HEK293 (cell line): ENCODE measurements around the gene CDC5L.
"Not testable (repeated sequence)": the region's sequence is repeated elsewhere in the genome, so short reads cannot be mapped to it uniquely, and the experiment has no call there.

Source experiments
- CTCF ChIA-PET: fragments of 350-600 bp; formaldehyde crosslinking; extraction: SDS; loops from one replicate; lab custom pipeline; 2021; ENCODE audit warnings: antibody characterized with exemption; lab: Yijun Ruan, JAX
- POLR2A ChIA-PET: fragments of 300-600 bp; formaldehyde crosslinking; extraction: SDS; loops from one replicate; lab custom pipeline; 2020; ENCODE audit warnings: antibody characterized with exemption, inconsistent platforms; lab: Yijun Ruan, JAX
- H3K27ac ChIP-seq: fragments of 200-500 bp; sonication (Bioruptor generic); 2 replicates; pipeline ENCODE4 v1.5.1; 2014; ENCODE audit warnings: low read depth, low read length, control low read depth, inconsistent platforms; ENCODE audit errors: extremely low read depth
- H3K36me3 ChIP-seq, 2 experiments: fragments of 200-500 bp in 1 of 2; sonication (Bioruptor generic) in 1 of 2; 1 replicate in 1 of 2; 2 replicates in 1 of 2; pipeline ENCODE4 v1.5.1; 2014 to 2017; ENCODE audit warnings: inconsistent platforms in 2 of 2, low read length in 2 of 2; ENCODE audit not compliant: control insufficient read depth in 2 of 2, insufficient read depth in 1 of 2
- H3K4me1 ChIP-seq: fragments of 200-500 bp; sonication (Bioruptor generic); 2 replicates; pipeline ENCODE4 v1.5.1; 2014; ENCODE audit warnings: mild to moderate bottlenecking, low read length, inconsistent platforms; ENCODE audit not compliant: control insufficient read depth, insufficient read depth
- H3K4me3 ChIP-seq: 2 replicates; pipeline ENCODE4 v1.5.1; 2011; ENCODE audit warnings: low read depth, mild to moderate bottlenecking, control low read depth, low read length, moderate library complexity
- H3K9me3 ChIP-seq: fragments of 200-500 bp; sonication (Bioruptor generic); 2 replicates; pipeline ENCODE4 v1.5.1; 2014; ENCODE audit warnings: low read depth, low read length, inconsistent platforms; ENCODE audit not compliant: control insufficient read depth, insufficient read depth
- FEZF1 ChIP-seq: fragments of 450-650 bp; formaldehyde crosslinking; IDR thresholded peaks from 2 replicates; pipeline ENCODE4 v1.5.1; 2016; ENCODE audit warnings: missing biosample characterization, missing genetic modification characterization
- KLF10 ChIP-seq: fragments of 450-650 bp; IDR thresholded peaks from 2 replicates; pipeline ENCODE4 v1.5.1; 2018; ENCODE audit warnings: missing biosample characterization, mild to moderate bottlenecking, missing genetic modification characterization
- ZBTB20 ChIP-seq: fragments of 450-650 bp; formaldehyde crosslinking; IDR thresholded peaks from 2 replicates; pipeline ENCODE4 v1.5.1; 2016; ENCODE audit warnings: missing biosample characterization, missing genetic modification characterization
- ZNF132 ChIP-seq: fragments of 450-650 bp; formaldehyde crosslinking; IDR thresholded peaks from 2 replicates; pipeline ENCODE4 v1.5.1; 2017; ENCODE audit warnings: missing biosample characterization, missing genetic modification characterization, borderline replicate concordance
- ZNF146 ChIP-seq: fragments of 450-650 bp; formaldehyde crosslinking; IDR thresholded peaks from 2 replicates; pipeline ENCODE4 v1.5.1; 2016; ENCODE audit warnings: missing biosample characterization, missing genetic modification characterization
- ZNF155 ChIP-seq: fragments of 450-650 bp; formaldehyde crosslinking; IDR thresholded peaks from 2 replicates; pipeline ENCODE4 v1.5.1; 2016; ENCODE audit warnings: missing biosample characterization, missing genetic modification characterization
- ZNF19 ChIP-seq: fragments of 450-650 bp; formaldehyde crosslinking; IDR thresholded peaks from 2 replicates; pipeline ENCODE4; 2016; ENCODE audit warnings: missing biosample characterization, missing genetic modification characterization, low read depth
- ZNF433 ChIP-seq: fragments of 450-650 bp; formaldehyde crosslinking; IDR thresholded peaks from 2 replicates; pipeline ENCODE4 v1.5.1; 2016; ENCODE audit warnings: missing biosample characterization, missing genetic modification characterization, low read depth
- ZNF777 ChIP-seq: fragments of 450-650 bp; formaldehyde crosslinking; IDR thresholded peaks from 2 replicates; pipeline ENCODE4 v1.5.1; 2017; ENCODE audit warnings: missing biosample characterization, missing genetic modification characterization, borderline replicate concordance
- TF ChIP-seq, protein P1 (sequence below): fragments of 450-650 bp; formaldehyde crosslinking; IDR thresholded peaks from 2 replicates; pipeline ENCODE4 v1.5.1; 2016; ENCODE audit warnings: missing biosample characterization, missing genetic modification characterization
- TF ChIP-seq, protein P2 (sequence below): fragments of 450-650 bp; formaldehyde crosslinking; IDR thresholded peaks from 2 replicates; pipeline ENCODE4 v1.5.1; 2016; ENCODE audit warnings: missing biosample characterization, missing genetic modification characterization

The CDC5L gene

GRCh38 chr6:44342489-44342888 is 45.0 kb upstream of the CDC5L start, which contains the start of gene SPATS1 (continued):
- TF ChIP-seq, protein P1, sequence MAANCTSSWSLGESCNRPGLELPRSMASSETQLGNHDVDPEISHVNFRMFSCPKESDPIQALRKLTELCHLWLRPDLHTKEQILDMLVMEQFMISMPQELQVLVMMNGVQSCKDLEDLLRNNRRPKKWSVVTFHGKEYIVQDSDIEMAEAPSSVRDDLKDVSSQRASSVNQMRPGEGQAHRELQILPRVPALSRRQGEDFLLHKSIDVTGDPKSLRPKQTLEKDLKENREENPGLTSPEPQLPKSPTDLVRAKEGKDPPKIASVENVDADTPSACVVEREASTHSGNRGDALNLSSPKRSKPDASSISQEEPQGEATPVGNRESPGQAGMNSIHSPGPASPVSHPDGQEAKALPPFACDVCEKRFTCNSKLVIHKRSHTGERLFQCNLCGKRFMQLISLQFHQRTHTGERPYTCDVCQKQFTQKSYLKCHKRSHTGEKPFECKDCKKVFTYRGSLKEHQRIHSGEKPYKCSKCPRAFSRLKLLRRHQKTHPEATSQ (tag by site-specific recombination): no peak
- TF ChIP-seq ZNF19 (tag by site-specific recombination): no peak
- TF ChIP-seq KLF10 (tag by site-specific recombination): no peak
- no peak for TF ChIP-seq ZNF132
- TF ChIP-seq ZNF777: no peak
- TF ChIP-seq, all 188 proteins: peak for 0

DNA sequence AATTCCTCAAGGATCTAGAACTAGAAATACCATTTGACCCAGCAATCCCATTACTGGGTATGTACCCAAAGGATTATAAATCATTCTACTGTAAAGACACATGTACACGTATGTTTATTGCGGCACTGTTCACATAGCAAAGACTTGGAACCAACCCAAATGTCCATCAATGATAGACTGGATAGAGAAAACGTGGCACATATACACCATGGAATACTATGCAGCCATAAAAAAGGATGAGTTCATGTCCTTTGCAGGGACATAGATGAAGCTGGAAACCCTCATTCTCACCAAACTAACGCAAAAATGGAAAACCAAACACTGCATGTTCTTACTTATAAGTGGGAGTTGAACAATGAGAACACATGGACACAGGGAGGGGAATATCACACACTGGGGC is 40.7 kb upstream of the CDC5L start:
- H3K36me3 ChIP-seq, H3K9me3 ChIP-seq, H3K27ac ChIP-seq, H3K4me3 ChIP-seq, POLR2A ChIA-PET, H3K4me1 ChIP-seq: not testable (repeated sequence)
- TF ChIP-seq, protein P2, sequence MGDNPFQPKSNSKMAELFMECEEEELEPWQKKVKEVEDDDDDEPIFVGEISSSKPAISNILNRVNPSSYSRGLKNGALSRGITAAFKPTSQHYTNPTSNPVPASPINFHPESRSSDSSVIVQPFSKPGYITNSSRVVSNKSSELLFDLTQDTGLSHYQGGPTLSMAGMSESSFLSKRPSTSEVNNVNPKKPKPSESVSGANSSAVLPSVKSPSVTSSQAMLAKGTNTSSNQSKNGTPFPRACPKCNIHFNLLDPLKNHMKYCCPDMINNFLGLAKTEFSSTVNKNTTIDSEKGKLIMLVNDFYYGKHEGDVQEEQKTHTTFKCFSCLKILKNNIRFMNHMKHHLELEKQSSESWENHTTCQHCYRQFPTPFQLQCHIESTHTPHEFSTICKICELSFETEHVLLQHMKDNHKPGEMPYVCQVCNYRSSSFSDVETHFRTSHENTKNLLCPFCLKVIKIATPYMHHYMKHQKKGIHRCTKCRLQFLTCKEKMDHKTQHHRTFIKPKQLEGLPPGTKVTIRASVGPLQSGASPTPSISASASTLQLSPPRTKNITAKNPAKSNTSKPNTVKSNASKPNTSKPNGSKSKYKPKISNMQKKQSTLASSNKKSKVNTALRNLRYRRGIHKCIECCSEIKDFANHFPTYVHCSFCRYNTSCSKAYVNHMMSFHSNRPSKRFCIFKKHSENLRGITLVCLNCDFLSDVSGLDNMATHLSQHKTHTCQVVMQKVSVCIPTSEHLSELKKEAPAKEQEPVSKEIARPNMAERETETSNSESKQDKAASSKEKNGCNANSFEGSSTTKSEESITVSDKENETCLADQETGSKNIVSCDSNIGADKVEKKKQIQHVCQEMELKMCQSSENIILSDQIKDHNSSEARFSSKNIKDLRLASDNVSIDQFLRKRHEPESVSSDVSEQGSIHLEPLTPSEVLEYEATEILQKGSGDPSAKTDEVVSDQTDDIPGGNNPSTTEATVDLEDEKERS (tag by site-specific recombination): 0 out of 2 replicates have a peak, but pooled peaks have one; percentile 66
- peak; percentile 99 for TF ChIP-seq ZNF146
- CTCF ChIA-PET: interaction anchor here (3.8 kb wide), 1 partner anchor 8 kb away, joined by 20 read pairs; no protein-coding TSS in a partner anchor

DNA sequence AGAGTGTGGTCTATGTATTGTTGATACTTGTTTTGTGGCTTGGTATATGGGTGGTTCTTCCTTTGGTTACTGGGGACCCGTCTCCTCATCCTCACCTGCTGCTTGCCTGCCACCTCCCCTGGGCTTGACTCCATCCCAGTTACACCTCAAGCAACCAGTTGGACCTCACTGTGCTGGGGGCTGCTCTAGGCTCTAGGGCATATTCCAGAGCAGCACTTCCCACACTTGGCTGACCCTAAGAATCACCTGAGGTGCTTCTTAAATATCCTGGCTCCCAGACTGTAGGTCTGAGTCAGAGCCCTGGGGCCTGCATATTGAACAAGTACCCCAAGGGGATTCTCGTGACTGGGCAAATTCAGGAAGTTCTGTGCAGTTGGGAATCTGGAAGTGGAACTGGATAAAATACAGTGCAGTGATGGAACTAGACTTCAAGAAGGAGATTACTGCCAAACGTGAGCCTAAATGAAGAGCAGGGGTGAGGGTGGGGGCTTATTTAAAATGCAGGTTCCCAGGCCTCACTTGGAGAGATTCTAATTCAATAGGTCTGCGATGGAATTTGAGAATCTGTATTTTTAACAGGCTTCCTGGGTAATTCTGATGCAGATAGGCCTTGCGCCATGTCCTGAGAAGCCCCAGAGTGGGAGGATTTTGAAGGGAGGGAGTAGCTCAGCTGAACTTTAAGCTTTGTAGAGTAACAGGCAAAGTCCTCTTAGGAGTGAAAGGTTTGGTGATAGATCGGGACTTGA is 37.4 kb upstream of the CDC5L start:
- Histone ChIP-seq H3K36me3 (no peaks in the 10 kb centered on the region), H3K4me3 (no peak overlapping the region), H3K9me3 (no peaks in the 10 kb centered on the region), H3K4me1 (peaks cover 3% of the 10 kb centered on the region; the same call in 1 of the 2 replicates), H3K27ac (no peak overlapping the region)
- ChIA-PET CTCF (interaction anchor here (0.6 to 1.8 kb wide), 2 partner anchors 11 to 82 kb away, joined by 4 to 9 read pairs; no protein-coding TSS in a partner anchor), POLR2A (interaction anchor here (0.7 kb wide), 1 partner anchor 914 kb away, joined by 4 read pairs; no protein-coding TSS in a partner anchor)
- TF ChIP-seq ZBTB20 (tag by site-specific recombination) (peak; percentile 43; the same call in 1 of the 2 replicates), ZNF155 (tag by site-specific recombination) (no peak), FEZF1 (tag by site-specific recombination) (no peak), ZNF433 (tag by site-specific recombination) (no peak)

DNA sequence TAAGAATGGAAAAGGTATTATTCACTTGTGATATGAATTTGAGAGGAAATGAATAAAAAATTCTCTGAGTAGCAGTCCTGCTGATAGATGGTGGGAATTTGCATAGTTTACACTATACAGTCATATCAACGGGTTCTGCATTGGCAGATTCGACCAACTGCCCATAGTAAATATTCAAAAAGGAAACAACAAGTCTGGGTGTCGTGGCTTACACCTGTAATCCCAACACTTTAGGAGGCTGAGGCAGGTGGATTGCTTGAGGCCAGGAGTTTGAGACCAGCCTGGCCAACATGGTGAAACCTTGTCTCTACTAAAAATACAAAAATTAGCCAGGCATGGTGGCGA is 36.9 kb upstream of the CDC5L start:
- H3K27ac ChIP-seq, H3K4me1 ChIP-seq, H3K36me3 ChIP-seq, H3K4me3 ChIP-seq, H3K9me3 ChIP-seq: not testable (repeated sequence)
- POLR2A ChIA-PET: interaction anchor here (0.7 kb wide), 1 partner anchor 915 kb away, joined by 4 read pairs; no protein-coding TSS in a partner anchor
- CTCF ChIA-PET: interaction anchor here (0.6 kb wide), 1 partner anchor 11 kb away, joined by 4 read pairs; no protein-coding TSS in a partner anchor
